ENCODE results near the gene MAP3K7.
"Not testable (repeated sequence)": the region's sequence is repeated elsewhere in the genome, so short reads cannot be mapped to it uniquely, and the experiment has no call there.

Gene MAP3K7

GRCh38 chr6:90581146-90581545 lies 5.7 kb downstream of the MAP3K7 start:
- TF ChIP-seq CTCF (IDR thresholded peaks at IDR 0.05; ENCODE audit: insufficient read depth, low read depth, low read length, missing control alignments), result no peak
- no peak for DNase-seq (ENCODE audit: low read depth)
- no peak overlapping the region for H3K4me3 ChIP-seq (ENCODE audit: low read depth, low read length)

- no peak for TF ChIP-seq CTCF (IDR thresholded peaks at IDR 0.05; ENCODE audit: insufficient read depth, low read depth, low read length, missing control alignments)
- no peak for DNase-seq (ENCODE audit: low read depth)
- no peak overlapping the region for H3K4me3 ChIP-seq (ENCODE audit: low read depth, low read length)
These were observed 7.8 kb downstream of the MAP3K7 start for GRCh38 chr6:90578894-90579549.

- TF ChIP-seq CTCF (IDR thresholded peaks at IDR 0.05; ENCODE audit: insufficient read depth, low read depth, low read length, missing control alignments), result no peak
- H3K4me3 ChIP-seq (ENCODE audit: low read depth, low read length), result no peak overlapping the region
- no peak for DNase-seq (ENCODE audit: low read depth)
These were observed 11.6 kb downstream of the MAP3K7 start for GRCh38 chr6:90575267-90575666.

- DNase-seq (ENCODE audit: low read depth), result no peak
- TF ChIP-seq CTCF (IDR thresholded peaks at IDR 0.05; ENCODE audit: insufficient read depth, low read depth, low read length, missing control alignments), result no peak
- H3K4me3 ChIP-seq (ENCODE audit: low read depth, low read length), result no peak overlapping the region
These were observed 12.3 kb downstream of the MAP3K7 start for GRCh38 chr6:90574610-90575009.

GRCh38 chr6:90573624-90574023 lies 13.2 kb downstream of the MAP3K7 start:
- DNase-seq (ENCODE audit: low read depth), result no peak
- H3K4me3 ChIP-seq (ENCODE audit: low read depth, low read length), result no peak overlapping the region
- TF ChIP-seq CTCF (IDR thresholded peaks at IDR 0.05; ENCODE audit: insufficient read depth, low read depth, low read length, missing control alignments), result no peak

- no peak overlapping the region for H3K4me3 ChIP-seq (ENCODE audit: low read depth, low read length)
- TF ChIP-seq CTCF (IDR thresholded peaks at IDR 0.05; ENCODE audit: insufficient read depth, low read depth, low read length, missing control alignments), result no peak
- DNase-seq (ENCODE audit: low read depth), result no peak
These were observed 14.0 kb downstream of the MAP3K7 start for GRCh38 chr6:90572856-90573255.

GRCh38 chr6:90569223-90569622 lies 17.6 kb downstream of the MAP3K7 start:
- DNase-seq (ENCODE audit: low read depth), result no peak
- TF ChIP-seq CTCF (IDR thresholded peaks at IDR 0.05; ENCODE audit: insufficient read depth, low read depth, low read length, missing control alignments), result no peak

GRCh38 chr6:90567682-90568081 lies 19.2 kb downstream of the MAP3K7 start:
- not testable (repeated sequence) for H3K4me3 ChIP-seq (ENCODE audit: low read depth, low read length); DNase-seq (ENCODE audit: low read depth)

More at GRCh38 chr6:90569223-90569622, 17.6 kb downstream of the MAP3K7 start:
- no peak overlapping the region for H3K4me3 ChIP-seq (ENCODE audit: low read depth, low read length)

GRCh38 chr6:90562341-90562740 lies 24.5 kb downstream of the MAP3K7 start:
- not testable (repeated sequence) for H3K4me3 ChIP-seq (ENCODE audit: low read depth, low read length); DNase-seq (ENCODE audit: low read depth)

Data from GM12865 (cell line).